HG03175 (cell line): ENCODE measurements around the gene CPNE2.
A peak's percentile ranks its signal among the peaks of the same experiment; 100 is the strongest.
"Not testable (repeated sequence)": the region's sequence is repeated elsewhere in the genome, so short reads cannot be mapped to it uniquely, and the experiment has no call there.

ENCODE experiments used
- ATAC-seq: cut with Tn5 transposase; IDR thresholded peaks from one replicate; pipeline ENCODE4 v1.9.1; 2021; ENCODE audit warnings: mild to moderate bottlenecking, moderate library complexity; ENCODE audit not compliant: unreplicated experiment

CPNE2 gene

DNA sequence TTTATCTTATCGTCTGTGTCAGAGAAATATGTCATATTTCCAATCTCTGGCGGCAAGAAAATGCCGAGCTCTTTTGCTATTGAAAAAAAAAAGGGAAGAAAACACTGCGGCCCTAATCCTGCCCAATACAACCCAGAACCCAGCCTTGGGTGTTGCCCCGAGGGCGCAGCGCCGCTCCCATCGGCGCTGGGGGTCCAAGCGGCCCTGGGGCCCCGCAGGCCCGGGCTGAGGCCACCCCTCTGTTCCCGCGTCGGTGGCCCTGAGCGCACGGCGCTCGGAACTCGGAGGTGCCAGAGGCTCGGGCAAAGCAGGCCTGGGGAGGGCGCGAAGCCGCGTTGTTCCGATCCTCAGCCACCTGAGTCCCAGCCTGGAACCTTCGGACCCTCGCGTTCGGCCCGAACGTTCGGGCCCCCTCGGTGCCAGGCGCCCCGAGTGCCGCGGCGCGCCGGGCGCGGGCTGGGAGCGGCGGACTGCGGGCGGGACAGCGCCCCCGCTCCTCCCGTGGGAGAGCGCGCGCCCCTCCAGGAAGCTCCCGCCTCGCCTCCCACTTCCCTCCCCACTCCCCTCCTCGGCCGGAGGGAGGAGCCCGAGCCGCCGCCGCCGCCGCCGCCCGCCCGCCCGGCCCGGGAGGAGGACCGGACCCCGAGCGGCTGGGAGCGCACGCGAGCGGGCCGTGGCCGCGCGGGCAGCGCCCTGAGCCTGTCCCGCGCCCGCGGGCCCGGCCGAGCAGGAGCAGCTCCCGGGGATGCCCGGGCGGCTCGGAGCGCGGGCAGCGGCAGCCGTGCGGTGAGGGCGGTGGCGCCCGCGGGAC lies at the start of gene CPNE2:
CPNE2 (plus strand) TSS at position 609 of the 811 bp plus-strand sequence. CDS start 18,160 bp downstream, outside the sequence.
- ATAC-seq, result peak; percentile 34

- ATAC-seq, result no peak
These were observed 49.1 kb upstream of the CPNE2 start for GRCh38 chr16:57043248-57043647.

- ATAC-seq, result no peak
These were observed 47.3 kb upstream of the CPNE2 start for GRCh38 chr16:57044931-57045693.

DNA sequence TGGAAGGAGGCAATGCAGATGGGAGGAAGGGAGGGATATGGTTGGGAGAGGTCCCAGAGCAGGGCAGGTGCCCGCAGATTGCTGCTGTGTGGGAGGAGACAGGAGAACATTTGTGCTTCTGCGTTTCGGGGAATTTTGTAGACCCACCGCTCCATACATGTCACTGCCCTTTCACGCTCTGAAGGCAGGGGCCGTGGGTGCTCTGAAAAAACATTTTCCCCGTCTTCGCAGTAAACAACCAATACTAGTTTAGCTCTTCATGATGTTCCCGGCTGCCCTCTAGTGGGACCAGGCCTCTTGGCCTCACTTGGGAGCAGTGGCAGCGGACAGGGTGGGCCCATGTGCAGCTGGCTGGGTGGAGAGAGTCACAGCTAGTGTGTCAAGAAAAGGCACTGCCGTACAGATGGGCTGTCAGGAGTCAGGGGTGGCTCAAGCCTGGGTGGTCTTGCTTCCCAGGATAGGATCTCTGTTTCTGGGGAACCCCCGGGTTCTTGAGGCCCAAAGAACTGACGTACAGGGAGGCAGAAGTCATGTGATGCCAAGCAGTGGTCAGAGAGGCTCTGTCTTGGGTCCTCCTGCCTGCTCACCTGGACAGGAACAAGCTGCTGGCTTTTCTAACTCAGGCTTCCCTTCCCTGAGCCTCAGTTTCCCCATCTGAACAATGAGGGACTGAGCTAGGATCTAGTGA lies 46.5 kb upstream of the CPNE2 start:
- ATAC-seq, result no peak

GRCh38 chr16:57048095-57048494 lies 44.3 kb upstream of the CPNE2 start:
- no peak for ATAC-seq

GRCh38 chr16:57049678-57050077 lies 42.7 kb upstream of the CPNE2 start:
- peak; percentile 56 for ATAC-seq

DNA sequence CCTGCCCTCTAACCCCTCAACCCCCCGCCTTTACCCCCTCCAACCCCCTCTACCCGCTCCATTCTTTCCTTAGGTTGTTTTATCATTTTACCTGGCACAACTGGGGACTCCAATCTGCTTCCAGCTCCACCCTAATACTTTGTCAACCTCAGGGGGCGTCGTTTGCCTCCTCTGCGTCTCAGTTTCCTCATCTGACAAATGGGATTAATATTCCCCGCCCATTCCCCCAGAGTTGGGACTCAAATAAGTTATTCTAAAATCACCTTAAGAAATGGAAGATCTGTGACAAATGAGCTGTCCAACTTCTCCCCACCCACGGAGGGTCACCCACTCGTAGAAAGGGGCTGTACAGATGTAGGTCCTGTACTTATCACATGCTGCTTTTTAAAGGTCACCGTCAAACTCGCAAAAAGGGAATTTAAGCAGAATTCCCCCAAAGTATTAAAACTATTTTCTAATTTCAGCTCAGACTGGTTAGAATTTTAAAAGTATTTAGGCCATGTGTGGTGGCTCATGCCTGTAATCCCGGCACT lies 40.6 kb upstream of the CPNE2 start:
- ATAC-seq, result no peak

GRCh38 chr16:57053206-57053605 lies 39.2 kb upstream of the CPNE2 start:
- no peak for ATAC-seq

GRCh38 chr16:57054338-57054737 lies 38.0 kb upstream of the CPNE2 start:
- ATAC-seq, result no peak

- no peak for ATAC-seq
These were observed 37.6 kb upstream of the CPNE2 start for GRCh38 chr16:57054771-57055170.

DNA sequence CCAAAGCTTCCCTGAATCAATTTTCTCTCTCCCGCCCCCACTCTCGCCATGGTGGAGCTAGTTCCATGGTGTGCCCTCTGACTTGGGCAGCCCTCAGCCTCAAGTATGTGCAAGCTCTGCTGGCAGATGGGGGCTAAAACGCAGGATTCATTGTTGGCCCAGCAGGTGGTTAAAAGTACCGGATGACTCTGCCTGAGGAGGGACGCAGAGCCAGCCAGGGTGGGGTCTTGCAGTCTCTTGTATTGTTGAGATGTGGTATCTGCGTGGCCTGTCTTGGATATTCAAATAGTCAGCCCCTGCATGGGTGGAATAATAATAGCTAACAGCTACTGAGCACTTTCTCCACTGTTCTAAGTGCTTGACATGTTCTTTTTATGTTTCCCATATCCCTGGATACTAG lies 36.7 kb upstream of the CPNE2 start:
- no peak for ATAC-seq

- ATAC-seq, result no peak
These were observed 34.0 kb upstream of the CPNE2 start for GRCh38 chr16:57058291-57058861.

DNA sequence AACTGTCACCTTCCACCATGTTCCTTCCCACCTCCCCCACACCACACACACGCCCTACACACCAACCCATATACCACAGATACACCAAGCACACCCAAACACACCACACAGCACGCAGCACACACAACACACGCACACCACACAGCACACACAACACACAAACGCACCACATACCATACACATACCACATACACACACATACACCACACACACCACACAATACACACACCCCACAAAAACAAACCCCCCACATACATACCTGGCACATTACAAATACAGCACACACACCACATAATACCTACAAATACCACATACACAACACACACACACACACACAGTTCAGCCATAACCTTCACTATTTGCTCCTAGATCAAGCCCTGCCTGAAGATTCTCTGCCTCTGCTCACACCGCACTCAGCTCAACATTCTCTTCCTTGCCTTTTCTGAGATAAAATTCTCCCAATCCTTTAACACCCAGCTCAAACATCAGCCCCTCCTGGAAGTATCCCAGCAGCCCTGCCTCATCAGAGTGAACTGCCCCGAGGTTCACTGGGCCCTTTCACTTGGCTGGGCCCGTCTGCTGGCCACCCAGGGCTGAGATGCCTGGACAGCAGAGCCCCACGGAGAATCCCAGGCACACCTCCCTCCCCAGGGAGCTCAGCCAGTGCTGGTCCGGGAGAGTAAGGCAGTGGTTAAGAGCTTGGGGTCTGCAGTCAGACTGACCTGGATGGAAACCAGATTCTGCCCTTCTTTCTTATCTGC lies 31.9 kb upstream of the CPNE2 start:
- no peak for ATAC-seq

GRCh38 chr16:57061084-57061905 lies 31.1 kb upstream of the CPNE2 start:
- ATAC-seq, result no peak

GRCh38 chr16:57062329-57062728 lies 30.1 kb upstream of the CPNE2 start:
- ATAC-seq, result no peak

GRCh38 chr16:57063189-57063588 lies 29.2 kb upstream of the CPNE2 start:
- not testable (repeated sequence) for ATAC-seq

DNA sequence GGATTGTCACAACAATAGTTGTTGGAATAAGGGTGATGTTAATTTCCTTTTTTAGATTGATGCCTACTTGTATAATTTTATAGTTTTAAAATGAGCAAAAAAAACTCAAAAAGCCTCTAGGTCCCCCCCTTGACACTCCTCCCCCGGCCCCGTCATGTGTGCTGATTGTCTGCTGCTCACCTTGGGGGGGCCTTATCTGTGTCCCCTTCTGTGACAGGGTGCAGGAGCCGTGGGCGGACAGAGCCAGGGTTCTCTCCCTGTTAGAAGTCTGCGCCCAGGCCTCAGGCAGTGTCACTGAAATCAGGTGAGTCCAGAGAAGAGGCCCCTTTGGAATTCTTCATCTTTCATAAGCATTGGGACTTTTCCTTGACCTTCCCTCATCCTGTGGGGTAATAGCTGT lies 27.4 kb upstream of the CPNE2 start:
- no peak for ATAC-seq

- no peak for ATAC-seq
These were observed 25.8 kb upstream of the CPNE2 start for GRCh38 chr16:57066625-57067024.

DNA sequence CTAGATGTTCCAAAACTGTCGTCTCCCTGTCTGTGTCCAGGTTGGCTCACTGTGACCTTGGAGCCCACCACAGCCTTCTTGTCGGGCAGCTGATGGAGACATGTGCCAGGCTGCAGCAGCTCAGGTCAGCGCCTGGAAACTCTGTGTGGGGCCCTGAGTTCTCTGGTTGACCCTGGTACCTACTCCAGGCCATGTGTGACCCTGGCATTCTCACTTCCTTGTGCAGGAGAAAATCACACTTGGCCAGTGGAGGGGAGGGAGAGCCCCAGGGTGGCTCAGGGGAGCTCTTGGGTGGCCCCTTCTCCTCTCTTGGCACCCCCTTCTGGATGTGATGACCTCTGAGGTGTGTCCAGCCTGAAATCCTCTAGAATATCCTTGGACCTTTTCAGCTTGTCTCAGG lies 25.0 kb upstream of the CPNE2 start:
- no peak for ATAC-seq
